Measurements from ENCODE around the gene GRK2.

DNA sequence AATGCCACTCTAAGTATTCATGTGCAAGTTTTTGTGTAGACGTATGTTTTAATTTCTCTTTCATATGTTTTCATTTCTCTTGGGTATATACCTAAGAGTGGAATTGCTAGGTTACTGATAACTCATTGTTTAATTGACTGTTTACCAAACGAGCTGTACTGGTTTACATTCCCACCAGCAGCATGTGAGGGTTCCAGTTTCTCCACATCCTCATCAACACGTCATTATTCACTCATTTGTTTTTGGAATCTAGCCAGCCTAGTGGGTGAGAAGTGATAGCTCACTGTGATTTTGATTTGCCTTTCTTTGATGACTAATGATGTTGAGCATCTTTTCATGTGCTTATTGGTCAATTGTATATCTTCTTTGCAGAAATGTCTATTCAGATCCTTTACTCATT, 26.8 kb downstream of the GRK2 start:
- TF ChIP-seq GATA2 (IDR thresholded peaks at IDR 0.05; ENCODE audit: low read depth, low read length) (no peak), GATA3 (IDR thresholded peaks at IDR 0.05; ENCODE audit: low read depth, low read length) (no peak)

Measured in SH-SY5Y (cell line).